Lower leg skin (tissue), 3 donors: ENCODE results near the gene MORC2.

Experiments used
- CTCF ChIP-seq, 3 donors: fragments of 450-650 bp; IDR thresholded peaks; one replicate each; pipeline ENCODE4 v1.5.1; 2016; ENCODE audit warnings: antibody characterized with exemption in 3 of 3, mild to moderate bottlenecking in 3 of 3, moderate library complexity in 2 of 3
- POLR2A ChIP-seq, 2 donors: fragments of 450-650 bp; IDR thresholded peaks; one replicate each; pipeline ENCODE4 v1.6.1; 2016 to 2017; ENCODE audit warnings: antibody characterized with exemption in 2 of 2, mild to moderate bottlenecking in 1 of 2, moderate library complexity in 1 of 2

GRCh38 chr22:30941363-30941740, 27.2 kb downstream of the MORC2 start:
- TF ChIP-seq CTCF (IDR thresholded peaks at IDR 0.05), result no peak
- TF ChIP-seq POLR2A (IDR thresholded peaks at IDR 0.05), result no peak
